GM18502 (cell line): Measurements from ENCODE around the gene SIPA1L3.

Experiments used
- ATAC-seq: cut with Tn5 transposase; IDR thresholded peaks from one replicate; pipeline ENCODE4 v1.9.1; 2021; ENCODE audit warnings: mild to moderate bottlenecking; ENCODE audit not compliant: unreplicated experiment, poor library complexity

Gene SIPA1L3

GRCh38 chr19:38165335-38165734, 258.3 kb downstream of the SIPA1L3 start:
- ATAC-seq = no peak

- ATAC-seq = no peak
Measured at GRCh38 chr19:38168637-38169036, 261.6 kb downstream of the SIPA1L3 start.

DNA sequence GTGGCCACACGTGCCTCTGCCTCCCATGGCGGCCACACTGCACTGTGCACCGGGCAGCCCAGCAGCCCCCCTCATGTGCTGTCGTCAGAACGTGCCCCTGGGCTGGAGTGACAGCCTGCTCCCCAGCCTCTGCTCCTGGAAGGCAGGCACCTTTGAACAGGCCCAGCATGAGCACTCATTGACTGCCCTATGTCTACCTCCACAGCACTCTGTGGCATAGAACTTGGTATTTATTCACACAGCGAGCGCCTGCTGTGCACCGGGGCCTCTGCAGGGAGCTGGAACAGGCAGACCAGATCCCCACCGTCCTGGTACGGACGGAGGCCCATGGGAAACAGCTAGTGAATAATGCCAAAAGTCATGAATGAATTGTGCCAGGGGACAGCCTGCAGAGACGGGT, 263.3 kb downstream of the SIPA1L3 start:
- no peak for ATAC-seq

DNA sequence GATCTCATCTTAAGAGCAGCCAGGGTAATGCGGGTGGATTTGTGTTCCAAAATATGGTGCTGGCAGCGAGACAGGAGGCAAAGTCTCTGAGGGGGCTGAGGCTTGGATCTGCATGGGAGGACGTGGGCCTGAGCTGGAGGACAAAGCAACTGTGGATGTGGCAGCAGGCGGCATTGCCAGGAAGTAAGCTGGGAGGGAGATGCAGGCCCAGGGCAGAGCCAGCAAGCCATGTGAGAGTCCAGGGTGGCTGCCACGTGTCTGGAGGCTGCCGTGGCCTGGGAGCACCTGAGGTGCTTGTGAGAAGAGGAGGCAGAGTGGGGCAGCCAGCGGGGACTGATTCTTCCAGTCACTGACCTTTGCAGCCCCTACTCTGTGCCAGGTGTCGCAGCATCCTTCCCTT, 265.0 kb downstream of the SIPA1L3 start:
- ATAC-seq = no peak

DNA sequence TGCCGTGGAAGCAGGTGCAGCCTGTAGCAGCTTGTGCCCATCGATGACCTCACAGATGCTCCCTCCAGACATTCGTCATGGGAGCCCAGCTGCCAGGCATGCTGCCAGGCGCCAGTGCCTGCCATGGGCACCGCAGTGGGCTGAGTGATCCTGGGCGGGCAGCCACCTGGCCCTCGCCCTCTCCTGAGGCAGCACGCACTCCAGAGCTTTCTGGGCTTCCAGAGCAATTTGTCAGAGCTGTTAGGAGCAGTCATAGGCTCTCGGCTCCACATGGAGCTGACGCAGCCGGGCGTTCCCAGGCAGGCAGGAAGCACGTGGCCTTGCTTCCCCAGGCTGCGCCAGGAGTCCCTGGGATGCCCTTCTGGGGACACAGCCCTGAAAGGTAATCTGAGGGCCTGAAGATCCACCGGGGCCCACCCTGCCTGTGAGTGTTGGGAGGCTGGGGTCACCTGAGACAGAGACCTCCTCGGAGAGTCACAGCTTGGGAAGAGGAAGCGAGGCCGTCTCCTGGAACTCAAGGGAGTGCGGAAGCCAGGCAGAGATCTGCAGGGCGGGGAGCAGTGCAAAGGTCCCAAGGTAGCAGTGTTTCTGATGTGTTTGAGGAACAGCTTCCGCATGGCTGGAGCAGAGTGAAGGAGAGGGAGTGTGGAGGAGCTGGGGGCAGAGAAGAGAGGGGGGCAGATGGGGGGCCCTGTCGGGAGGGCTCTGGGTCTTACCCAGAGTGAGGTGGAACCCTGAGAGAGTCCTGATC, 266.5 kb downstream of the SIPA1L3 start:
- no peak for ATAC-seq

DNA sequence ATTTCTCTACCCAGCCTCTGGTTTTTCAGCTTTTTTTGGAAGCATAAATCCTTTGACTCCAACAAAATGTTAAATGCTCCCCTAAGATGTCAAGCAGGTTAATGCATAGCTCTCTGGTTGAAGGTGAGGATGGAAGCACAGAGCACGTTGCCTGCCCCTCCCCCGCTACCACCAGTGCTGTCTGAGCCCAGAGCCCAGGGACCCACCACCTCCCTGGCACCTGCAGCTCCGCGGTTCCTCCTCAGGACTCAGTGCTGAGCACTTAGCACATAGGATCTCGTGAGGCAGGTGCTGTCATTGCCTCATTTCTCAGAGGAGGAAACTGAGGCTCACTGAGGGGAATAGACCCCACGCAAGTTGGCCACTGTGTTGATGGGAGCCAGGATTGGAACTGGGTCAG, 268.4 kb downstream of the SIPA1L3 start:
- ATAC-seq = no peak

GRCh38 chr19:38180071-38180470, 273.1 kb downstream of the SIPA1L3 start:
- ATAC-seq = no peak

- ATAC-seq = no peak
Measured at GRCh38 chr19:38182536-38183210, 275.7 kb downstream of the SIPA1L3 start.

GRCh38 chr19:38183251-38183897, 276.4 kb downstream of the SIPA1L3 start:
- ATAC-seq = no peak

DNA sequence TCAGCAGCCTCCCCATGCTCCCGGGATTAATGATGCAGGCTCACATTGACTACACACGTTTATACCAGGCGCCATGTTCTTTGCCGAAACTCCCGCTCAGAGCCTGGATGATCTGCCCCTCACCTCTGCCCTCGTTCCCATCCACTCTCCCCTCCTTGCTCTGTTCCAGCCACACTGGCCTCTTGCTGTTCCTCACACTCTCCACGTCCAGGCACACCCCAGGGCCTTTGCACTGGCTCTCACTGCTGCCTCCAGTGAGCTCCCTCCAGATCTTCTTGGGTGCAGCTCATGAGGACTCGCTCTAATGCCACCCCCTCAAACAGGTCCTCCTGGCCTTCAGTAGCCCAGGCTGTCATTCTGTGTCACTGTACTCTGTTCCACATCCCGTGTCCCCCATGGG, 277.8 kb downstream of the SIPA1L3 start:
- ATAC-seq = no peak

DNA sequence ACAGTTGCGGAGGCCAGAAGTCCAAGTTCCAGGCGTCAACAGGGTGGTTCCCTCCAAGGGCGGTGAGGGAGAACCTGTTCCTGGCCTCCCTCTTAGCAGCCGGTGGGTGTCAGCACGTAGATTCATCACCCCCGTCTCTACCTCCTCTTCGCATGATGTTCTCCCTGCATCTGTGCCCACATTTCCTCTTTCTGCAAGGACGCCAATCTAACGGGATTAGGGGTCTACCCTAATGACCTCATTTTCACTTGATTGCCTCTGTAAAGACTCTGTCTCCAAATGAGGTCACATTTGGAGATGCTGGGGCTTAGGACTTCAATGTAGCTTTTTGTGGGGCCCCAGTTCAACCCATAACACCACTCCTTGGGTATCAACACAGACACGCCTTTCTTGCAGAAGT, 278.6 kb downstream of the SIPA1L3 start:
- no peak for ATAC-seq

- ATAC-seq = no peak
Measured at GRCh38 chr19:38190061-38190460, 283.1 kb downstream of the SIPA1L3 start.

DNA sequence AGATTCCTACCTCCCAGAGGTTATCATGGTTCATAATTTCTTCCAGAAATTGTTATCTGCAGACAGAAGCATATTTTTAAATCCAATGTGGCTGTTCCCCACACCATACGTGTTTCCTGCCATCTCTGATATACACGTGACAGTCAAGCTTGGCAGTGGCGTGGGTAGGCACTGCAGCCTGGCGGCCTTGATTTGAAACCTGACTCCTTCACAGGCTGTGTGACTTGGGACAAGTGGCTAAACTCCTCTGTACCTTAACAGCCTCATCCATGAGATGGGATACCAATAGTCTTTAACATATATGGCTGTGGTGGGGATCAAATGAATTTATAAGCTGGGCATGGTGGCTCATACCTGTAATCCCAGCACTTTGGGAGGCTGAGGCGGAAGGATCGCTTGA, 283.8 kb downstream of the SIPA1L3 start:
- ATAC-seq = no peak

- no peak for ATAC-seq
Measured at GRCh38 chr19:38191747-38192146, 284.7 kb downstream of the SIPA1L3 start.

- ATAC-seq = no peak
Measured at GRCh38 chr19:38193445-38193844, 286.4 kb downstream of the SIPA1L3 start.

- ATAC-seq = no peak
Measured at GRCh38 chr19:38194061-38194701, 287.2 kb downstream of the SIPA1L3 start.

DNA sequence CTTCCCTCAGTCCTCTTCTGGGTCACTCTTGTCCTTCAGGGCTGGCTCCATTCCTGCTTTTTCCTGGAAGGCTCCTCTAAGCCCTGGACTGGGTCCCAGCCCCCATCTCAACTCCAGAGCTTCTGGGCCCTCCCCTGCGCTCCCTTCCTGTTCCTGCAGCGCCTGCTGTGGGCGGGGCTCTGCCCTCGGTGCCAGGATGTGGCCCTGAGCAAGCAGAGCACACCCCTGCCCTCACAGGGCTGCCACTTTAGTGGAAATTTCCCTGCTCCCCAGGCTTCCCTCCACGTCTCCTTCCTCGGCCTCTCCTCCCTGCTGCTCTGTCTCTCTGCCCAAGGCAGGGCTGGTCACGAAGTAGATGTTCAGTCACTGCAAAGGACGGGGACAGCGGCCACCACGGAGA, 288.2 kb downstream of the SIPA1L3 start:
- no peak for ATAC-seq

- ATAC-seq = no peak
Measured at GRCh38 chr19:38196245-38196837, 289.3 kb downstream of the SIPA1L3 start.

DNA sequence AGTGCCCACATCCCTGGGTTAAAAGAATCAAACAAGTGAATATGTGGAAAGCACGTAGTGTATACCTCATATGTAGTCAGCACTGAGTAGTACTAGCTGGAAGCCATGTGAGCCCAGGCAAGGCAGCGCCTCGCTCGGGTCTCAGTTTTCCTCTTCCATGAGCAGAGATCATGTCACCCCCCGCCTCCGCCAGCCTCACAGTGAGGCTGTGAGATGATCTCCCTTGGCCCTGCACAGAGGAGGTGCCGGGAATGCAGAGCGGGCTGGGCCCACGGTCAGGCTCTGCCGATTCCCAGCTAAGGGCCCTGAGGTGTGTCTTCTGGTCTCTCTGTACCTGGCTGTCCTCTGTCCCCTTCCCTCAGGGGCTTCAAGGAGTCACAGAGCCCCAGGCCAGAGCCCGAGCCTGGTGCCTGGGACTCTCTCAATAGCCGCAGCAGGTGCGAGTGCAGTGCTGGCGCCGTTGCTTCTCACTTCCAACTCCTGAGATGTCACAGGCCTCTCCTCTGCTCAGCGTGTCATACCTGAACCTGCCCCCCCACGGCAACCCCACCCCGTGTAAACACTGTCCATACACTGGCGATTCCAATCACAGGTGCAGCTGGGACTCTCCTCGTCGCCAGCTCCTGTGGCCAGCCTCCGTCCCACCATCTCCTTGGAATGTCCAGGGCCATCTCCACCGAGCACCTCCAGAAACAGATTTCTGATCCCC, 290.1 kb downstream of the SIPA1L3 start:
- no peak for ATAC-seq
